B cell (primary cell): ENCODE measurements around the gene PSME3IP1. TPM values are rescaled to one million over a fixed set of nuclear protein-coding genes. Genes with fewer than 3 reads are reported as not detected.
"Not testable (repeated sequence)": the region's sequence is repeated elsewhere in the genome, so short reads cannot be mapped to it uniquely, and the experiment has no call there.

Experiments used
- ATAC-seq: fragments of 200-7000 bp; cut with Tn5 transposase; one replicate; pipeline ENCODE4 v1.10.0; 2021; ENCODE audit warnings: low read depth, mild to moderate bottlenecking, moderate number of reproducible peaks, moderate library complexity
- CTCF ChIA-PET: fragments of 350-600 bp; sonication (Branson Sonifier 250); formaldehyde crosslinking; loops from one replicate; lab custom pipeline; 2021; ENCODE audit warnings: antibody characterized with exemption, inconsistent platforms; lab: Charles Lee
- POLR2A ChIA-PET: fragments of 350-600 bp; sonication (Branson Sonifier 250); formaldehyde crosslinking; loops from one replicate; lab custom pipeline; 2021; ENCODE audit warnings: antibody characterized with exemption; lab: Charles Lee
- DNase-seq: peaks from one replicate; pipeline ENCODE4 v3.0.0; 2013
- H2AFZ ChIP-seq: 2 replicates; pipeline ENCODE4 v1.6.1; 2012; ENCODE audit warnings: mild to moderate bottlenecking, low read depth, low read length; ENCODE audit not compliant: insufficient read depth, poor library complexity, severe bottlenecking
- H3K27ac ChIP-seq, 2 donors: 1 replicate in 1 of 2; 2 replicates in 1 of 2; pipeline ENCODE4 v1.5.1; 2012 to 2013; ENCODE audit warnings: low read length in 2 of 2, mild to moderate bottlenecking in 2 of 2, moderate library complexity in 1 of 2
- H3K27me3 ChIP-seq, 4 experiments: fragments of 200-600 bp in 1 of 4; sonication (generic) in 1 of 4; replicated peaks in 1 of 4; 1 replicate in 2 of 4; 2 replicates in 2 of 4; pipeline versions ENCODE4 v1.6.1 to v1.7.0; 2013 to 2016; ENCODE audit warnings: low read length in 3 of 4, mild to moderate bottlenecking in 2 of 4, mixed read lengths in 1 of 4, moderate library complexity in 1 of 4; ENCODE audit not compliant: insufficient read depth in 4 of 4, control insufficient read depth in 3 of 4; ENCODE audit errors: control extremely low read depth in 1 of 4
- H3K36me3 ChIP-seq, 2 experiments: replicated peaks in 1 of 2; 1 replicate in 1 of 2; 2 replicates in 1 of 2; pipeline versions ENCODE4 v1.6.1 to v1.7.1; 2013; ENCODE audit warnings: low read length in 1 of 2; ENCODE audit not compliant: insufficient read depth in 2 of 2, control insufficient read depth in 1 of 2; ENCODE audit errors: control extremely low read depth in 1 of 2, extremely low read depth in 1 of 2
- H3K4me1 ChIP-seq, 2 donors: fragments of 200-600 bp in 1 of 2; sonication (generic) in 1 of 2; 1 replicate in 1 of 2; 2 replicates in 1 of 2; pipeline versions ENCODE4 v1.5.1 to v1.6.1; 2013 to 2017; ENCODE audit warnings: low read length in 2 of 2; ENCODE audit not compliant: control insufficient read depth in 2 of 2, insufficient read depth in 2 of 2
- H3K4me2 ChIP-seq: replicated peaks from 2 replicates; pipeline ENCODE3; 2012; ENCODE audit warnings: mild to moderate bottlenecking, low read depth, low read length; ENCODE audit not compliant: poor library complexity, severe bottlenecking
- H3K4me3 ChIP-seq, 5 experiments: fragments of 200-600 bp in 1 of 5; sonication (generic) in 1 of 5; 1 replicate in 3 of 5; 2 replicates in 2 of 5; pipeline versions ENCODE4 v1.5.1 to v1.7.0; 2011 to 2016; ENCODE audit warnings: low read length in 4 of 5, mild to moderate bottlenecking in 4 of 5, low read depth in 2 of 5, control low read depth in 1 of 5, moderate library complexity in 1 of 5; ENCODE audit not compliant: insufficient read depth in 1 of 5; ENCODE audit errors: control extremely low read depth in 1 of 5, extremely low read depth in 1 of 5
- H3K79me2 ChIP-seq: fragments of 200-600 bp; sonication (generic); one replicate; pipeline ENCODE4 v1.6.0; 2016; ENCODE audit warnings: low read length; ENCODE audit not compliant: control insufficient read depth, insufficient read depth
- H3K9ac ChIP-seq: fragments of 200-600 bp; sonication (generic); 2 replicates; pipeline ENCODE4 v1.6.1; 2017; ENCODE audit warnings: mild to moderate bottlenecking, low read length, moderate library complexity
- H3K9me3 ChIP-seq, 3 donors: one replicate each; pipeline versions ENCODE4 v1.6.1 to v1.7.1; 2013; ENCODE audit warnings: low read length in 2 of 3; ENCODE audit not compliant: control insufficient read depth in 2 of 3, insufficient read depth in 1 of 3; ENCODE audit errors: control extremely low read depth in 1 of 3
- H4K20me1 ChIP-seq: 2 replicates; pipeline ENCODE4 v1.6.0; 2012; ENCODE audit warnings: mild to moderate bottlenecking, low read length; ENCODE audit not compliant: insufficient read depth, control insufficient read depth, poor library complexity, severe bottlenecking
- H3K27ac Mint-ChIP-seq: one replicate; pipeline ENCODE4 v1.8.0; 2021; ENCODE audit warnings: mixed read lengths
- H3K27me3 Mint-ChIP-seq: one replicate; pipeline ENCODE4 v1.8.0; 2021; ENCODE audit warnings: mixed read lengths
- H3K4me1 Mint-ChIP-seq: one replicate; pipeline ENCODE4 v1.8.0; 2021; ENCODE audit warnings: mixed read lengths
- H3K4me3 Mint-ChIP-seq: one replicate; pipeline ENCODE4 v1.8.0; 2021; ENCODE audit warnings: mixed read lengths
- H3K9me3 Mint-ChIP-seq: one replicate; pipeline ENCODE4 v1.8.0; 2022; ENCODE audit warnings: mixed read lengths; ENCODE audit not compliant: insufficient read depth
- CTCF ChIP-seq: fragments of 200-600 bp; IDR thresholded peaks from one replicate; pipeline ENCODE4 v1.8.0; 2022; ENCODE audit warnings: antibody characterized with exemption, mild to moderate bottlenecking
- EZH2 ChIP-seq: IDR thresholded peaks from 2 replicates; pipeline ENCODE4 v1.6.1; 2012; ENCODE audit warnings: borderline replicate concordance, low read depth, mild to moderate bottlenecking, moderate library complexity, low read length; ENCODE audit not compliant: insufficient read depth, poor library complexity, severe bottlenecking
- WGBS: methylation state at CpG from one replicate; pipeline ENCODE4 v1.1.5; 2013; ENCODE audit warnings: missing lambda C conversion rate; ENCODE audit not compliant: insufficient coverage; 5-methylcytosine and 5-hydroxymethylcytosine counted together
- intact Hi-C: fragments of 100-400 bp; cut with micrococcal nuclease; formaldehyde crosslinking; loops from one replicate; pipeline ENCODE4 v1.10.0; 2022
- polyA plus RNA-seq: library from polyadenylated mRNA; depleted of rRNA; stranded (reverse); fragments of >200 nt; gene quantifications from 2 replicates; pipeline ENCODE4 v1.2.3, GENCODE V29; 2012
- total RNA-seq, 2 donors: library from RNA; stranded (reverse); fragments of 120-200 nt in 1 of 2; gene quantifications; 1 replicate in 1 of 2; 2 replicates in 1 of 2; pipeline versions ENCODE4 v1.2.3 to v1.2.4, GENCODE V29; 2013 to 2022

Gene PSME3IP1
- total and polyA plus RNA-seq, 2 donors (not counting 1 experiment from before 2014, with no cell fraction given), result 125 to 166 TPM

DNA sequence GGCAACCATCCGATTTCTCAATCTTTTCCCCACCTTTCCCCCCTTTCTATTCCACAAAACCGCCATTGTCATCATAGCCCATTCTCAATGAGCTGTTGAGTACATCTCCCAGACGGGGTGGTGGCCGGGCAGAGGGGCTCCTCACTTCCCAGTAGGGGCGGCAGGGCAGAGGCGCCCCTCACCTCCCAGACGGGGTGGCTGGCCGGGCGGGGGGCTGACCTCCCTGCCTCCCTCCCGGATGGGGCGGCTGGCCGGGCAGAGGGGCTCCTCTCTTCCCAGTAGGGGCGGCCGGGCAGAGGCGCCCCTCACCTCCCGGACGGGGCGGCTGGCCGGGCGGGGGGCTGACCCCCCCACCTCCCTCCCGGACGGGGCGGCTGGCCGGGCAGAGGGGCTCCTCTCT, 14.5 kb upstream of the PSME3IP1 start:
- Histone ChIP-seq H3K79me2 (peaks cover 44% of the 10 kb centered on the region), H4K20me1 (peaks cover 19% of the 10 kb centered on the region), H3K36me3 (peaks cover 0 to 15% of the 10 kb centered on the region in 2 experiments)
- DNase-seq, H3K4me3 Mint-ChIP-seq, CTCF ChIA-PET, H3K9ac ChIP-seq, H3K9me3 ChIP-seq, H3K27me3 Mint-ChIP-seq, H3K27ac Mint-ChIP-seq, H3K27me3 ChIP-seq, POLR2A ChIA-PET, ATAC-seq, H3K4me2 ChIP-seq, H3K4me3 ChIP-seq, H3K4me1 ChIP-seq, H3K9me3 Mint-ChIP-seq, intact Hi-C loops, H3K27ac ChIP-seq, H3K4me1 Mint-ChIP-seq, H2AFZ ChIP-seq: not testable (repeated sequence)
- 87% methylated on average over 3 of the region's 24 CpGs for WGBS

- H3K4me2 ChIP-seq, result no peak overlapping the region
- no peak overlapping the region for H3K9ac ChIP-seq
- POLR2A ChIA-PET, result no interaction called here
- H3K4me1 ChIP-seq, result peaks cover 0 to 1% of the 10 kb centered on the region in 2 donors
- peaks cover 0 to 5% of the 10 kb centered on the region in 2 experiments for H3K36me3 ChIP-seq
- no peak overlapping the region for H3K27ac ChIP-seq
- H3K9me3 ChIP-seq, result no peaks in the 10 kb centered on the region
- H3K4me3 Mint-ChIP-seq, result no peak overlapping the region
- 100% methylated on average over 1 of the region's 3 CpGs for WGBS
- no peak overlapping the region for H3K4me3 ChIP-seq
- H3K9me3 Mint-ChIP-seq, result no peaks in the 10 kb centered on the region
- peaks cover 11% of the 10 kb centered on the region for H3K4me1 Mint-ChIP-seq
- intact Hi-C loops, result no loop called here
- no peak for DNase-seq
- no peak overlapping the region for H2AFZ ChIP-seq
- peaks cover 24% of the 10 kb centered on the region for H4K20me1 ChIP-seq
- no peak for TF ChIP-seq EZH2
- no peak for TF ChIP-seq CTCF
- ATAC-seq, result no peak
- no peaks in the 10 kb centered on the region for H3K27me3 ChIP-seq
- CTCF ChIA-PET, result no interaction called here
- peaks cover 77% of the 10 kb centered on the region for H3K79me2 ChIP-seq
- no peaks in the 10 kb centered on the region for H3K27me3 Mint-ChIP-seq
- no peak overlapping the region for H3K27ac Mint-ChIP-seq
Observed at GRCh38 chr16:57196753-57197152, 10.9 kb upstream of the PSME3IP1 start.
